NCI-H128 (cell line): ENCODE results near the gene UNKL.

Experiments
- DNase-seq: peaks from one replicate; lab custom pipeline; 2025; ENCODE audit not compliant: unreplicated experiment; lab: John Stamatoyannopoulos, UW

Gene UNKL

DNA sequence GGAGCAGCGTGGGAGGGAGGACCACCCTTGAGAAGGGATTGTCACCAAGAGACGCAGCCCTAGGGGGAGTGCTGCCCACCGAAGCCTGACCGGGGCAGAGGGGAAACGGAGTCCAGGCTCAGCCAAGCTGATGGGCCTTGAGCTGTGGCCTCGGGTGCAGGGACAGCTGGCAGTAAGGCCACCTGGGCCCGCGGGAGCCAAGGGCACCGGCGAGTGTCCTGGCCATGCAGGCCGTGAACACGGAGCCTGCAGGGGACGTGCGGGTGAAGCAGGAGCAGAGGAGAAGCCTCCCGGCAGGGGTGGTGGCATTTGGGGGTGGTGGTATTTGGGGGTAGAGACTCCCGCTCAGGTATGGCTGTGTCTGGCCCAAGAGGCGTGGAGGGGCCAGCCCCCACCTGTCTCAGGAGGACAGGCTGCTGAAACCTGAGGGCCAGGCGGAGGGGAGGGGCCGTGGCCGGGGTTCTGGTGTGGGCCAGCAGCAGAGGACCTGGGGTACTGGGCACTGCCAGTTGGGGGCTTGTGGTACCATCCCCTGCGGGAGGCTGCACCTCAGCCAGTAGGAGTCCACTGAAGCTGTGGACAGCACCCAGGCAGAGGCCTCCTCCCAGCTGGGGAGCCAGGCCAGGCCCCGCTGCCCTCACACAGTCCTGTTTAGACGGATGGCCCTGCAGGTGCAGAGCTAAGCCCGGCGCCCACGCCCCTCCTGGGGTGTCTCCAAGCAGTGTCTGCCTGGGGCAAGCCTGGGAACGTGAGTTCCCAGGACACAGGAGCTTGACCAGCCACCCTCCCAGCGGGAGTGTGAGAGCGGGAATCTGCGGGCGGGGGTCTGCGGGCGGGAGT is 58.2 kb downstream of the UNKL start:
- DNase-seq: no peak

DNA sequence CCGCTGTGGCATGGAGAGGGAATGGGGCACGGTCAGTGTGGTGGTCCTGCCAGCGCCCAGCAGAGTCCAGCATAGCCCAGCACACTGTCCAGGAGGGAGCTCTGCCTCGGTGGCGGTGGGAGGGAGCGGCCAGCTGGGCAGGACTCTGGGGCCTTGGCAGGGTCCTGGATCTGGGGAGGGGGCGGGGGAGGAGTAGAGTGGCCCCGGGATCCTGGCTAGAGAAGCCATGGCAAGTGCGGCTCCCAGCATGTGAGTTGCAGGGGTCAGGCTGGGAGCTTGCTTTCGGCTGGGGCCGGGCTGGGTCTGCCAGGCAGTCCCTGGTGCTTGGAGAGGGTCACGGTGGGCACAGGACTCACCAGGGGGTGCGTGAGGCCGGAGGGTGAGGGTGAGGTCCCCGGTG is 58.9 kb downstream of the UNKL start:
- DNase-seq: no peak

GRCh38 chr16:1354815-1355540 is 59.5 kb downstream of the UNKL start:
- no peak for DNase-seq

DNA sequence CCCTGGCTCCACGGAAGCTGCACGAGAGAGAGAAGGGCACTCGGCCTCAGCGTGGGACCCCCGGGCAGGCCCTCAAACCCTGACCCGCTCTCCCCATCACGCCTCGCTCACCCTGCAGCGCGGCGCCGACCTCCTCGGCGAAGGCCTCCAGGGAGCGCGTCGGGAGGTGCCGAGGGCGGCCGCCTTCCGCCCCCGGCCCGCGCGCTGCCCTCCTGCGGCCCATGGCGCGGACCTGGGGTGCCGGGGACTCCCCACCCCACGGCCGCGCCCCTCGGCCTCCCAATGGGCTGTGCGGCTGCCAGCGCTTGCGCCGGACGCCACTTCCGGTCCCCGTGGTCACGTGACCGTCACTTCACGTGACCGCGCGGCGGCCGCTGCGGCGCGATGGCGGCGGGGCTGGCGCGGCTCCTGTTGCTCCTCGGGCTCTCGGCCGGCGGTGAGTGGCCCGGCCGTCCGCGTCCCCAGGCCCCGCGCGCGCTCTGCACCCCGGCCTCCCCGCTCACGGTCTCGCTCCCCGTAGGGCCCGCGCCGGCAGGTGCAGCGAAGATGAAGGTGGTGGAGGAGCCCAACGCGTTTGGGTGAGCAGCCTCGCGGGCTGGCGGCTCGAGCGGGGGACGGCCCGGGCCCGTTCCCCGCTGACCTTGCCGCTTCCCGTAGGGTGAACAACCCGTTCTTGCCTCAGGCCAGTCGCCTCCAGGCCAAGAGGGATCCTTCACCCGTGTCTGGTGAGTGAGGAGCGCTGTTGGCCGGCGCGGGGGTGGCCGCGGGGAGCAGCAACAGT is 62.7 kb downstream of the UNKL start, which contains the start of the genes GNPTG and TSR3:
Gene GNPTG, plus strand, starts transcription at position 350 of the 781 bp plus-strand sequence. Its CDS starts 35 bp downstream, at position 385.
Gene TSR3, minus strand, starts transcription at position 297 of the 781 bp plus-strand sequence. Its CDS starts 74 bp downstream, at position 223.
- peak; percentile 26 for DNase-seq

GRCh38 chr16:1351215-1351581 is 63.3 kb downstream of the UNKL start:
- no peak for DNase-seq

GRCh38 chr16:1350691-1351090 is 63.8 kb downstream of the UNKL start:
- no peak for DNase-seq

- DNase-seq: no peak
Observed at GRCh38 chr16:1349951-1350350, 64.6 kb downstream of the UNKL start.

DNA sequence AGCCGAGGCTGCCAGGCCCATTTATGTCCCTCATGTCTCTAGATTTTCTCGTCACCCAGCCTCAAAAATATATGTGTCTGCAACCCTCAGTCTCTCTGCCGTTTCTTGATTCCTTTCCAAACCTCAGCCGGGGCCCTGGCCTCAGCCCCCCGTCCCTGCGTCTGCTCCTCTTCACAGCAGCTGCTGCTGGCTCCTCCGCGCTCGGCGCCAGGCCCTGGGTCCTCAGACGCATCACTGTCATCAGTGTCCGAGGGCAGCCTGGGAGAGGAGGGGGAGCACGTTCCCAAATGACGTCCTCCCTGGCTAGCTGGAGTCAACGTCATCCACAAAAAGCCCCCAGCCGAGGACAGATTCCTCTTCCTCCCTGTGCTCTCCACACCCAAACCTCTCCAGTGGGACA is 65.2 kb downstream of the UNKL start:
- no peak for DNase-seq

- DNase-seq: no peak
Observed at GRCh38 chr16:1348926-1349325, 65.6 kb downstream of the UNKL start.

- DNase-seq: no peak
Observed at GRCh38 chr16:1348441-1348840, 66.1 kb downstream of the UNKL start.

- DNase-seq: no peak
Observed at GRCh38 chr16:1347962-1348361, 66.5 kb downstream of the UNKL start.

- no peak for DNase-seq
Observed at GRCh38 chr16:1347286-1347855, 67.1 kb downstream of the UNKL start.

DNA sequence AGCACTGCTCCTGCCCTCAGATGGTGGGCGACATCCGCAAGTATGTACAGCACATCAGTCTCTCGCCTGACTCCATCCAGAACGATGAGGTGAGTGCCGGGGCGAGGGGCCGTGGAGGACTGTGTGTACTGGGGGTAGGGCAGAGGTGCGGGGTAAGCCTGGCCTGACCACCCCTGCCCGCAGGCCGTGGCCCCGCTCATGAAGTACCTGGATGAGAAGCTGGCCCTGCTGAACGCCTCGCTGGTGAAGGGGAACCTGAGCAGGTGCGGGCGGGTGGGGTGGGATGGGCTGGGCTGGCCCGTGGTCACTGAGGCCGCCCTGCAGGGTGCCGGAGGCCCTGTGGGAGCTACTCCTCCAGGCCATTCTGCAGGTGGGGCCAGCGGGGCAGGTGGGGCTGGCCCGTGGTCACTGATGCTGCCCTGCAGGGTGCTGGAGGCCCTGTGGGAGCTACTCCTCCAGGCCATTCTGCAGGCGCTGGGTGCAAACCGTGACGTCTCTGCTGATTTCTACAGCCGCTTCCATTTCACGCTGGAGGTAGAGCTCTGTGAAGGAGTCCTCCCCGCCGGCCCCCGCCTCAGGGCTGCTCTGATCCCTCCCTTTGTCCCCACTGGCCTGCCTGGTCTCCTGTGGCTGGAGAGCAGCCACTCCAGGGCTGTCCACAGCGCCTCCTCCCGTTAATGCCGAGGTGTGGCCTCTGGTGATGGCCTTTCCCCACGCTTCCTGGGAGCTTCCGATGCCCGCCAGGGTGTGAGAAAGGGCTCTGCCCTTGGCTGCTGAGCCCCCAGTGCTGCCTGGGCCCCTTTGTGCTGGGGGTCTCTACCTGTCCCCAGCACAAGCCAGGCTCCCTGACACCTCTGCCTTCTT is 67.8 kb downstream of the UNKL start:
- no peak for DNase-seq

GRCh38 chr16:1345651-1346421 is 68.7 kb downstream of the UNKL start:
- DNase-seq: no peak

GRCh38 chr16:1345087-1345486 is 69.4 kb downstream of the UNKL start:
- no peak for DNase-seq

DNA sequence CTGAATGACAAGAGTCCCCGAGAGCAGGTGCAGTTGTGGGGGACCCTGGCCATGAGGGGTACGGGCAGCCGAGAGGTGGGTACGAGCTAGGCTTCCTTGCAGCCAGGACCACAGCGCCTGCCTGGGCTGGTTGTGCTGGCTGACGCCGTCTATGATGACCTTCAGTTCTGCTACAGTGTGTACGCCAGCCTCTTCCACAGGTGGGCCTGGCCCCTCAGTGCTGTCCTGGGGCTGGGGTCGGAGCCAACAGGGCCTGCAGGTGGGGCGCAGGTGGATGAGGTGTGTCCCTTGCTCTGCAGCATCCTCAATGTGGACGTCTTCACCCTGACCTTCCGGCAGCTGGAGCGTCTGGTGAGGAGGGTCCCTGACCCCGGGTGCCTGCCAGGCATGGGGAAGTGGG is 70.0 kb downstream of the UNKL start:
- DNase-seq: no peak

DNA sequence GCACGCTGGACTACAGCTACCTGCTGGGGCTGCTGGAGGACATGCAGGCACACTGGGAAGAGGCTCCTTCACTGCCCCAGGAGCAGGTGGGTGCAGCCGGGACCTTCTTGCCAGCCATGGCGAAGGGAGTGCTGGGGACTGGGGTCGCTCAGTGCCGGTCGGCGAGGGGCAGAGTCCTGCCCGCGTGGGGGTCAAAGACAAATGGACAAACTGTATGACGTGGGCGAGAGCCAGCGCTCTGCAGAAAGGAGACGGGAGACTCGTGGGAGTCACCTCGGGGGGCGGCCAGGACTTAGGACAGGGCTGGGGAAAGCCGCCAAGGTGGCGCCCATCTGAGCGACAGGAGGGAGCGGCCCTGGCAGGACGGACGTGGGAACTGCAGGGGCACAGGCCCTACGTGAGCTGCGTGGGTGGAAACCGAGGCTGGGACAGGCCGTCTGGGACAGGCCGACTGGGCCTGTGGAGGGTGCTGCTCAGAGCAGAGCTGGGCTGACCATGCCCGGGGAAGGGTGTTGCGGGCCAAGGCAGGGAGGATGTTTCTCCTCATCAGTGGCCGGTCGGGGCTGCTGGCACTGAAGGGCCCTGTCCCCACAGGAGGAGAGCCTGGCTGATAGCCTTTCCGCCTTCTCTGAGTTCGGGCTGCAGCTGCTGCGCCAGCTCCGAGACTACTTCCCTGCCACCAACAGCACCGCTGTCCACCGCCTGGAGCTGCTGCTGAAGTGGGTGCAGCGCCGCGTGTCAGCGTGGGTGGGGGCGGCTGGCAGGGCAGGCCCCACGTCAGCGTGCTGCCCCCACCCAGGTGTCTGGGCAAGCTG is 70.9 kb downstream of the UNKL start:
- no peak for DNase-seq
